ENCODE data around the gene ANKRD34C.

The ANKRD34C gene

GRCh38 chr15:79282371-79283251, at the start of gene ANKRD34C:
TSS of gene ANKRD34C (plus strand) at chr15:79282722. CDS start at chr15:79293285, 10,563 bp downstream.
- no peak for DNase-seq (ENCODE audit: low read depth in 2 of 2)

DNA sequence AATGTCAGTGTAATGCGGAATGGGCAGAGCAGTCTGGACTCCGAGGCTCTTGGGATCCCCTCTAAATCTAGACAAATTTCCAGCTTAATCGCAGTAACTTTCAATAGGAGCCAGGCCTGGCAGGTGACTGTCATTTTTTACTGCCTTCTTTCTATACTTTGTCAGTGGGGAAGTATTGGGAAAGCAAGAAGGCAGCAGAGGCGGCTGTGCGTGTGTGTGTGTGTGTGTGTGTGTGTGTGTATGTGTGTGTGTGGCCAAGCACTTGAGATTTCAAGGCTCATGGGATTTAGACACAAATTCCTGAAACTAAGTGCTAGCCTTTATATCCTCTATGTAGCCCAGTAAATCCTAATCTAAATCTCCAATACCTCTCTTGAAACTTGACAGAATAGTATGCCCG, 49.3 kb upstream of the ANKRD34C start:
- DNase-seq (ENCODE audit: low read depth in 2 of 2): no peak

DNA sequence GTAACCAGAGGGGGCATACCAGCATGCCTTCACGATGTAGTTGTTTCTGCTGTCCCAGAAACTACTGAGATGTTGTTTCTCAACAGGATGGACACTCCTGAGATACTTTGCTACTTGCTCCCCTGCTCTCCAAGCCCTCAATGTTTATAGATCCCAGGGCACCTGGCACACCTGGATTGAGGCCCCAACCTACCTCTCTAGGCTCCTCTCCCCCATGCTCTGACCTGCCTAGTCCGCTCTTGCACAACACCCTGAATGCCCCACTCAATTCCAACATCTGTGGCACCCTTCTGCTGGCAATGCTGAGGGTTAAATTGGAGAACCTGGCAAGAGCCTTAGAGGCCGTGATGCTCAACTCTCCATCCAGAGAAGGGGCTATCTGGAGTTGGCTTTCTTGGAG, 42.5 kb upstream of the ANKRD34C start:
- no peak for DNase-seq (ENCODE audit: low read depth in 2 of 2)

DNA sequence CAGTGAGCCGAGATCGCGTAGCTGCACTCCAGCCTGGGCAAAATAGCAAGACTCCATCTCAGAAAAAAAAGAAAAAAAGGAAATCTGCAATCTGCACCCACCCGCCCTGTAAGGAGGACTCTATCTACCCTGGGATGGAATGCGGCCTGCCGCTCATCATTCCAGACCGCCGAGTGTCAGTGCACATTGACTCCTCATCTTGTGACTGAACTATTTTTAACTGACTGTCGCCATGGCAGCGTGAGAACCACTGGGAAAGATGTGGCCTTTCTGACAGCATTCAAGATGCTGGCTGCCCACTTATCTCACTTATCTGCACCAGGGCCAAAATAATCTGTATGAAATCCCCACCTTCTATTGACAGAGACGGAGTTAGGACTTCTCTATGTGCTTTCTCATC, 38.8 kb upstream of the ANKRD34C start:
- no peak for DNase-seq (ENCODE audit: low read depth in 2 of 2)

GRCh38 chr15:79244876-79245275, 37.6 kb upstream of the ANKRD34C start:
- DNase-seq (ENCODE audit: low read depth in 2 of 2): no peak

- DNase-seq (ENCODE audit: low read depth in 2 of 2): no peak
Measured at GRCh38 chr15:79248183-79248582, 34.3 kb upstream of the ANKRD34C start.

DNA sequence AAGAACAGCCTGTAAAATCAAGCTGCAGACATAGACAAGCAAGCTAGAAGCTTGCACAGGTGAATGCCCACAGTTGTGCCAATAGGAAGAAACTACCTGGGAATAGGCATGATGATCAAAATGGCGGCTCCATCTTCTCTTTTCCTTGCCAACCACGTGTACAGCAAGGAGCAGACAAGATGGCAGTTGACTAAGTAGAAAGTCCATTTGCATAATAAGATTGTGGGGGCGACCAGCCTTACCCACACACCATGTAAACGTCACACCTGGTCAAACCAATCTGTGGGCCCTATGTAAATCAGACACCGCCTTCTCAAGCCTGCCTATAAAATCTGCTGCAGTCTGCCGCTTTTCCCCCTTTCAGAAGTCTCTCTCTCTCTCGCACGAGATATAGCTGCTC, 25.1 kb upstream of the ANKRD34C start:
- no peak for DNase-seq (ENCODE audit: low read depth in 2 of 2)

- no peak for DNase-seq (ENCODE audit: low read depth in 2 of 2)
Measured at GRCh38 chr15:79261836-79262235, 20.7 kb upstream of the ANKRD34C start.

DNA sequence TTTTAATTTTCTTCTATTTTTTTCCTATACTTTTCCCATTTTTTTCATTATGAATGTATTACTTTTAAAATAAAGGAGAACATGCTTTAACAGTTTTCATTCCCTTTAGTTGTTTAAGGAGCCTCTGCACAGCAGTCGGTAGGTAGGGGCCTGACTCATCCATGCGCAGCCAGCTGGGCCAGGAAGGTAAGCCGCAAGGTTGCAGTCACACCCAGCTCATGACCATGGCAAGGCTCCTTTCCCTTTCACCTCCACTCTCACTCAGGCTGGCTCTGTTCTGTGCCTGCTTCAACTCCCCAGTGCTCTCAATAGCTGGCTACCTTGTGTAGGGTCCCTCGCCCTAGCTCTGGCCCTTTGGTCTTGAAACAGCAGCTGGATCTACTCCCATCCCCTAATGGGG, 17.4 kb upstream of the ANKRD34C start:
- no peak for DNase-seq (ENCODE audit: low read depth in 2 of 2)

DNA sequence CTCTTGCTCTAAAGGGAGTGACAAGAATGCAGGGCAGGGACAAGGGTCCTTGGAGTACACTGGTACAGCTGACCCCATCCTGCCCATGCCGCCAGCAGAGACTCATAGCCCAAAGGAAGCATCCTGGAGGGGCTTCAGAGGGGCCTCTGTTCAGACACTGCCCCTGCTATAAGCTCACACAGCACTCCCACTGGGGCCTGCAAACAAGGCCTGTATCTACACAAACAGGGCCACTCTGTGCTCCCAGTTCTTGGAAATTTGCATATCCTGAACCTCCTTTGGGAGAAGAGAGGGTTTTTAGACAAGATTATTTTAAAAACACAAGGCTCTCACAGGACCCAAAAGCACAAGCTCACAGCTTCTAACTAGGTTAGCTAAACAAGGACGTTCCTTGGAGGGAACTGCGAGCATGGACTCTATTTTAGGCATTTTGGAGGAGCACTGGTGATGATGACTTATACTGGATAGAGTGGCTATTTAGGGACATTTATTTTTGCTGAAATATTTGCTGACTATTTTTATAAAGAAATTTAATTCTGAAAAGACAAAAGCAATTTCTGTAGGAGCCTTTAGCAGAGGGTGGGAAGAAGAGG, 16.4 kb upstream of the ANKRD34C start:
- DNase-seq (ENCODE audit: low read depth in 2 of 2): no peak

GRCh38 chr15:79283252-79284048, 928 bp downstream of the ANKRD34C start:
- DNase-seq (ENCODE audit: low read depth in 2 of 2): no peak

- DNase-seq (ENCODE audit: low read depth in 2 of 2): no peak
Measured at GRCh38 chr15:79290642-79291275, 8.2 kb downstream of the ANKRD34C start.

DNA sequence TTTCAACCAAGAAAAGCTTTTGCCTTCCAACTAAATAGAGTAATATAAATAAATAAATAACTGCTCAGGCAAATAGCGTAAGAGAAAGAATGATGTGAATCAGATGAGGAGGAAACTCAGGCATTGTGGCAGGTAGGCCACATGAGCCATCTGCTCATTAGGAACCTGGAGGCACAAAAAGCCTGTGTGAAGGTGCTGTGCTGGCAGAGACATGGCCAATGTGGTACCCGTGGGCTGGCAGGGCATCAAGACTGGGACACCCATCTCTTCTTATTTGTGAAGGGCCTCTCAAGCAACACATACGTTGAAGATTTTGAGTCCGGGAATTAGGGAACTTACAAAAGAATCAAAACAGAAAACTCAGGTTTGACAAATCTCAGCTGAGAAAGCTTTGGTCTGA, 9.5 kb downstream of the ANKRD34C start:
- DNase-seq (ENCODE audit: low read depth in 2 of 2): no peak

DNA sequence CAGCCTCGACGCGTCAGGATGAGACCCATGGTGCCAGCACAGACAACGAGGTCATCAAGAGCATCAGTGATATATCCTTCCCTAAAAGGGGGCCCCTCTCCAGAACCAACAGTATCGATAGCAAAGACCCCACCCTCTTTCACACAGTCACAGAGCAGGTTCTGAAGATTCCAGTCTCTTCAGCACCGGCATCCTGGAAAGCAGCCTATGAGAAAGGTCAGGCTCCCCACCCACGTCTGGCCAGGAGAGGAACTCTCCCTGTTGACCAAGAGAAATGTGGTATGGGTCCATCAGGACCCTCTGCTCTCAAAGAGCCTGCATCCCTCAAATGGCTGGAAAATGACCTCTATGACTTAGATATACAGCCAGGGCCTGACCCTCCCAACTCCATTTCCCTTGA, 11.6 kb downstream of the ANKRD34C start:
- no peak for DNase-seq (ENCODE audit: low read depth in 2 of 2)

GRCh38 chr15:79296583-79296982, 14.1 kb downstream of the ANKRD34C start:
- no peak for DNase-seq (ENCODE audit: low read depth in 2 of 2)

DNA sequence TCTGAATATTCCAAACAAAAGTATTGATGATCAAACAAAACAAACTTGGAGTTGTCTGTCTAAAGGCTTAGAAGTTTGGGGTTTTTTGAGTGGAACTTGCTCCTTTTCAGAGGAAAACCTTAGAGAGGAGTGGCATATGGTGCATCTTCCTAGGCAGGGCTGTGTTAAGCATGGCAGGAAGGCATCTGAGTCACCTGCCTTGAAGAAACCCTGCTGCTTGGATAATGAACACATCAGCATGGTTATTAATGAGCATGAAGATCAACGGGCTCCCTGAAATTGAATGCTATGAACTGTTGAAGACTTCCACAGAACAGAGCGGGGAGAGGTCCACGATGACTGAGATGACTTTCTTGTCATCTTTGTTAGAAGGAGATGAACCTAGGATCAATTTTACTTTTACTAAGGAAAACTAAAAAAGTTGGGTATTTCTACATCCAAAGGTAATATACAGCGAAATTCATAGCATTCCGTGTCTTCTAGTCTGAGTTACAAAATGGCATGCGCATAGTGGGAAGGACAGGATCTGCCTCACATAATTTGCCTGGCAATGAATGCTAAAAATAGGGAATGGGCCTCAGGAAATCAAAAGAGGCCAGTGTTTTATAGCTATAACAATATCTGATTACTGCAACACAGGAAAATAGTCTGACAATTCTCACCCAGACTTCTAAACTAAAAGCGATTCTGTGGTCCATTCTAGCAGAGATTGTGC, 16.8 kb downstream of the ANKRD34C start:
- DNase-seq (ENCODE audit: low read depth in 2 of 2): no peak

DNA sequence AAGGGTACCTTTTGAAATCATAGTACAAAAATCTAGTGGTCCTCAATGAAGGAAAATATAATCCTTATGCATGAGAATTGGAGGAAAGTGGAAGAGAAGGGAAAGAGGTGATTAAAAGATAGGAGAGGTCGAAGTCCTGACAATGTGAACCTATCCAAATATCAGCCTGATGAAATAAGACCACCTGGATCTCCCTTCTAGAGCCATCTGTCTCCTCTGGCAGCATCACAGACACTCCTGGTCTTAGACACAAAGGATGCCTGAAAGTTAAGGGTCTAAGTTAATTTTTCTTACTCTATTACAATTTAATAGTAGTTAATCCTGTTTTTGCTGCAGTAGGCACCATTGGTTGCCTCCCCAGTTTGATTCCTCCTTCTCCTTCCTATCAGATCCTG, 17.3 kb downstream of the ANKRD34C start:
- no peak for DNase-seq (ENCODE audit: low read depth in 2 of 2)

DNA sequence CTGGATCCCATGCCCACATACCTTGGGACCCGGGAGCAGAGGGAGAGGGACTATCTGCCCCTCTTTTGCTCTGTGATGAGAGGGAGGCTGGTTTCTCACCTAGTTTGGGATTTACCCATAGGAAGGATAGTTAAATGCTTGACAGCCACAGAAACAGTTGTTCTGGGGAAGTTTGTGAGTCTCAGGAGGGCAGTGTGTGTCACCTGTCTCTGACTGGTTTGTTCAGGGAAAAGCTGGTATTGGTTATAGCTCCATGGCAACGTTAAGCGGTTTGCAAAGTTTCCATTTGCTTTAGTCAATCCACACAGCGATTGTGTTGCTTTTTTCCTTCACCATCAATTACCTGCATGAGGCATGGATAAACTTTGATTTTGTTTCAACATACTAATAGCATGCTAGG, 24.7 kb downstream of the ANKRD34C start:
- DNase-seq (ENCODE audit: low read depth in 2 of 2): no peak

GRCh38 chr15:79308874-79309273, 26.4 kb downstream of the ANKRD34C start:
- DNase-seq (ENCODE audit: low read depth in 2 of 2): no peak

- no peak for DNase-seq (ENCODE audit: low read depth in 2 of 2)
Measured at GRCh38 chr15:79310612-79310984, 28.1 kb downstream of the ANKRD34C start.
